K562 (cell line): ENCODE data around the gene LILRA6. TPM values are rescaled to one million over a fixed set of nuclear protein-coding genes. Genes with fewer than 3 reads are reported as not detected.

Source experiments
- COPS2 ChIP-seq: fragments of 450-650 bp; conservative IDR thresholded peaks from 2 replicates; pipeline ENCODE4 v1.6.1; 2016; ENCODE audit warnings: mild to moderate bottlenecking, moderate library complexity
- CREBBP ChIP-seq: IDR thresholded peaks from one replicate; pipeline ENCODE4 v1.6.1; 2012; ENCODE audit warnings: low read depth, mild to moderate bottlenecking, control low read depth, inconsistent platforms, low read length
- GTF2E2 ChIP-seq: fragments of 200-800 bp; sonication (Bioruptor generic); IDR thresholded peaks from 2 replicates; pipeline ENCODE4 v1.6.1; 2016; ENCODE audit warnings: missing genetic modification characterization, missing compliant biosample characterization
- JUNB ChIP-seq: fragments of 450-650 bp; formaldehyde crosslinking; conservative IDR thresholded peaks from 2 replicates; pipeline ENCODE4 v1.4.0; 2020; ENCODE audit warnings: mild to moderate bottlenecking
- NONO ChIP-seq, 2 experiments: fragments of 200-400 bp in 1 of 2; fragments of 450-650 bp in 1 of 2; formaldehyde crosslinking in 1 of 2; IDR thresholded peaks; 2 replicates each; pipeline ENCODE4 v1.6.1; 2017; ENCODE audit warnings: low read depth in 2 of 2, mild to moderate bottlenecking in 2 of 2, moderate library complexity in 2 of 2, low read length in 1 of 2
- SRSF9 ChIP-seq: fragments of 200-400 bp; formaldehyde crosslinking; IDR thresholded peaks from 2 replicates; pipeline ENCODE4 v1.6.1; 2017; ENCODE audit warnings: low read depth, low read length, borderline replicate concordance
- ZNF274 ChIP-seq: IDR thresholded peaks from 2 replicates; pipeline ENCODE4 v1.6.1; 2011; ENCODE audit warnings: low read depth, mild to moderate bottlenecking, low read length, moderate library complexity, borderline replicate concordance
- ZNF347 ChIP-seq: fragments of 450-650 bp; formaldehyde crosslinking; IDR thresholded peaks from 2 replicates; pipeline ENCODE4 v1.4.0; 2020; ENCODE audit warnings: low read depth, mild to moderate bottlenecking, moderate library complexity
- ZNF444 ChIP-seq: fragments of 250-450 bp; sonication (Bioruptor Pico); IDR thresholded peaks from 2 replicates; pipeline ENCODE4 v1.4.0; 2020; ENCODE audit warnings: mild to moderate bottlenecking, moderate library complexity
- polyA plus RNA-seq, 8 experiments: library from polyadenylated mRNA; depleted of rRNA in 4 of 8; stranded (reverse) in 5 of 8; unstranded in 3 of 8; fragments of >200 nt; fragmentation: Nextera tagmentation in 2 of 8; fragmentation: Illumina TruSeq in 1 of 8; extraction: Ambion mirVana in 2 of 8; extraction: Trizol in 1 of 8; gene quantifications; 2 replicates each; pipeline versions ENCODE4 v1.2.1 to v1.2.3, GENCODE V29; 2011 to 2014; ENCODE audit warnings: inconsistent platforms in 1 of 8, missing spikeins in 1 of 8
- total RNA-seq, 7 experiments: library from RNA; depleted of rRNA in 6 of 7; stranded (reverse); fragments of >200 nt in 6 of 7; fragmentation: Illumina TruSeq in 2 of 7; extraction: Trizol in 2 of 7; gene quantifications; 2 replicates each; pipeline versions ENCODE4 v1.2.1 to v1.2.3, GENCODE V29; 2011 to 2021; ENCODE audit warnings: low replicate concordance in 1 of 7
- TF ChIP-seq, protein P1 (sequence below): fragments of 450-650 bp; formaldehyde crosslinking; IDR thresholded peaks from 2 replicates; pipeline ENCODE4 v1.4.0; 2022; ENCODE audit warnings: missing genetic modification characterization
- TF ChIP-seq, protein P2 (sequence below): sonication (generic); formaldehyde crosslinking; IDR thresholded peaks from 2 replicates; pipeline ENCODE4 v1.8.0; 2022; ENCODE audit warnings: mild to moderate bottlenecking, missing genetic modification reagents
- TF ChIP-seq, protein P3 (sequence below): sonication (generic); formaldehyde crosslinking; IDR thresholded peaks from 2 replicates; pipeline ENCODE4 v1.8.0; 2023; ENCODE audit warnings: missing genetic modification reagents, mild to moderate bottlenecking, borderline replicate concordance
- TF ChIP-seq, protein P4 (sequence below): sonication (generic); formaldehyde crosslinking; IDR thresholded peaks from 2 replicates; pipeline ENCODE4 v1.8.1; 2023; ENCODE audit warnings: mild to moderate bottlenecking, missing genetic modification reagents
- TF ChIP-seq, protein P5 (sequence below): fragments of 250-450 bp; sonication (Bioruptor Pico); IDR thresholded peaks from 2 replicates; pipeline ENCODE4 v1.6.1; 2021; ENCODE audit warnings: mild to moderate bottlenecking

The LILRA6 gene
- total and polyA plus RNA-seq, 9 of the 15 experiments (the other 6 are each of a cell fraction or from before 2014, with no cell fraction given) = 0.03 TPM; not detected in 8

DNA sequence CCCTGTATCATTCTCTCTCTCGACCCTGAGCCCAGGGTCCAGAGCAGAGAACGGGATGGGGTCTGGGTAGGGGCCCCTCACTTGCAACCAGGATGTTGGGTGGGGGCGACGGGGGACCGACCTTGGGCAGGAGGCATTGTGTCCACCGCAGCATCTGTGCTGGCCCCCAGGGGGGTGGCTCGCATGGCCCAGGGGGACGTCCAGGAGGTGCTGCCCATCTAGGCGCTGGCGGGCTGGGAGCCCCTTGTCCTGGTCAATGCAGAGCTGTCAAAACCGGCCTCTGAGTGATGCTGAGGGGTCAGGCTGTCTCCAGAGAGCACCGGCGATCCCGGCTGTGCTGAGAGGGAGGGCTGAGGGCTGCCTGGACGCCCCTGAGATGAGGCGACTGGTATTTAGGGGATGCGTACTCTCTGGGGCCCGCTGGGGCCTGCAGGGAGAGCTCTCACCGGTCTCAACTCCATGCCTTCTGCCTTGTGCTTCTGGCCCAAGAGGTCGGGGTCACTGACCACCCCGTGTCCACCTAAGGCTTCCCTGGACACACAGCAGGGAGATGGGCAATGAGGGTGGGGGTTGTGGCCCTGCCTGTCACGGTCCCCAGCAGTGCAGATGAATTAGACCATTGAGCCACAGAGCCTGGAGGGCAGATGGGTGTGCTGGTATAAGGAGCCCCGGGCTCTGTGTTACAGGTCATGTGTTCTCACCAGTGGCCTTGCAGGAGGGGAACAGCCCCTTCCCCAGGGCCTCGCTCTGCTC lies 33.4 kb downstream of the LILRA6 start (continued):
- TF ChIP-seq COPS2 = no peak
- TF ChIP-seq ZNF444 = no peak
- TF ChIP-seq ZNF347 (CRISPR knock-in tag) = no peak
- TF ChIP-seq CREBBP = no peak
- TF ChIP-seq, protein P1, sequence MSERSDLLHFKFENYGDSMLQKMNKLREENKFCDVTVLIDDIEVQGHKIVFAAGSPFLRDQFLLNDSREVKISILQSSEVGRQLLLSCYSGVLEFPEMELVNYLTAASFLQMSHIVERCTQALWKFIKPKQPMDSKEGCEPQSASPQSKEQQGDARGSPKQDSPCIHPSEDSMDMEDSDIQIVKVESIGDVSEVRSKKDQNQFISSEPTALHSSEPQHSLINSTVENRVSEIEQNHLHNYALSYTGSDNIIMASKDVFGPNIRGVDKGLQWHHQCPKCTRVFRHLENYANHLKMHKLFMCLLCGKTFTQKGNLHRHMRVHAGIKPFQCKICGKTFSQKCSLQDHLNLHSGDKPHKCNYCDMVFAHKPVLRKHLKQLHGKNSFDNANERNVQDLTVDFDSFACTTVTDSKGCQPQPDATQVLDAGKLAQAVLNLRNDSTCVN = no peak
- TF ChIP-seq, protein P2, sequence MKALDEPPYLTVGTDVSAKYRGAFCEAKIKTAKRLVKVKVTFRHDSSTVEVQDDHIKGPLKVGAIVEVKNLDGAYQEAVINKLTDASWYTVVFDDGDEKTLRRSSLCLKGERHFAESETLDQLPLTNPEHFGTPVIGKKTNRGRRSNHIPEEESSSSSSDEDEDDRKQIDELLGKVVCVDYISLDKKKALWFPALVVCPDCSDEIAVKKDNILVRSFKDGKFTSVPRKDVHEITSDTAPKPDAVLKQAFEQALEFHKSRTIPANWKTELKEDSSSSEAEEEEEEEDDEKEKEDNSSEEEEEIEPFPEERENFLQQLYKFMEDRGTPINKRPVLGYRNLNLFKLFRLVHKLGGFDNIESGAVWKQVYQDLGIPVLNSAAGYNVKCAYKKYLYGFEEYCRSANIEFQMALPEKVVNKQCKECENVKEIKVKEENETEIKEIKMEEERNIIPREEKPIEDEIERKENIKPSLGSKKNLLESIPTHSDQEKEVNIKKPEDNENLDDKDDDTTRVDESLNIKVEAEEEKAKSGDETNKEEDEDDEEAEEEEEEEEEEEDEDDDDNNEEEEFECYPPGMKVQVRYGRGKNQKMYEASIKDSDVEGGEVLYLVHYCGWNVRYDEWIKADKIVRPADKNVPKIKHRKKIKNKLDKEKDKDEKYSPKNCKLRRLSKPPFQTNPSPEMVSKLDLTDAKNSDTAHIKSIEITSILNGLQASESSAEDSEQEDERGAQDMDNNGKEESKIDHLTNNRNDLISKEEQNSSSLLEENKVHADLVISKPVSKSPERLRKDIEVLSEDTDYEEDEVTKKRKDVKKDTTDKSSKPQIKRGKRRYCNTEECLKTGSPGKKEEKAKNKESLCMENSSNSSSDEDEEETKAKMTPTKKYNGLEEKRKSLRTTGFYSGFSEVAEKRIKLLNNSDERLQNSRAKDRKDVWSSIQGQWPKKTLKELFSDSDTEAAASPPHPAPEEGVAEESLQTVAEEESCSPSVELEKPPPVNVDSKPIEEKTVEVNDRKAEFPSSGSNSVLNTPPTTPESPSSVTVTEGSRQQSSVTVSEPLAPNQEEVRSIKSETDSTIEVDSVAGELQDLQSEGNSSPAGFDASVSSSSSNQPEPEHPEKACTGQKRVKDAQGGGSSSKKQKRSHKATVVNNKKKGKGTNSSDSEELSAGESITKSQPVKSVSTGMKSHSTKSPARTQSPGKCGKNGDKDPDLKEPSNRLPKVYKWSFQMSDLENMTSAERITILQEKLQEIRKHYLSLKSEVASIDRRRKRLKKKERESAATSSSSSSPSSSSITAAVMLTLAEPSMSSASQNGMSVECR = peak; percentile 70
- TF ChIP-seq, protein P3, sequence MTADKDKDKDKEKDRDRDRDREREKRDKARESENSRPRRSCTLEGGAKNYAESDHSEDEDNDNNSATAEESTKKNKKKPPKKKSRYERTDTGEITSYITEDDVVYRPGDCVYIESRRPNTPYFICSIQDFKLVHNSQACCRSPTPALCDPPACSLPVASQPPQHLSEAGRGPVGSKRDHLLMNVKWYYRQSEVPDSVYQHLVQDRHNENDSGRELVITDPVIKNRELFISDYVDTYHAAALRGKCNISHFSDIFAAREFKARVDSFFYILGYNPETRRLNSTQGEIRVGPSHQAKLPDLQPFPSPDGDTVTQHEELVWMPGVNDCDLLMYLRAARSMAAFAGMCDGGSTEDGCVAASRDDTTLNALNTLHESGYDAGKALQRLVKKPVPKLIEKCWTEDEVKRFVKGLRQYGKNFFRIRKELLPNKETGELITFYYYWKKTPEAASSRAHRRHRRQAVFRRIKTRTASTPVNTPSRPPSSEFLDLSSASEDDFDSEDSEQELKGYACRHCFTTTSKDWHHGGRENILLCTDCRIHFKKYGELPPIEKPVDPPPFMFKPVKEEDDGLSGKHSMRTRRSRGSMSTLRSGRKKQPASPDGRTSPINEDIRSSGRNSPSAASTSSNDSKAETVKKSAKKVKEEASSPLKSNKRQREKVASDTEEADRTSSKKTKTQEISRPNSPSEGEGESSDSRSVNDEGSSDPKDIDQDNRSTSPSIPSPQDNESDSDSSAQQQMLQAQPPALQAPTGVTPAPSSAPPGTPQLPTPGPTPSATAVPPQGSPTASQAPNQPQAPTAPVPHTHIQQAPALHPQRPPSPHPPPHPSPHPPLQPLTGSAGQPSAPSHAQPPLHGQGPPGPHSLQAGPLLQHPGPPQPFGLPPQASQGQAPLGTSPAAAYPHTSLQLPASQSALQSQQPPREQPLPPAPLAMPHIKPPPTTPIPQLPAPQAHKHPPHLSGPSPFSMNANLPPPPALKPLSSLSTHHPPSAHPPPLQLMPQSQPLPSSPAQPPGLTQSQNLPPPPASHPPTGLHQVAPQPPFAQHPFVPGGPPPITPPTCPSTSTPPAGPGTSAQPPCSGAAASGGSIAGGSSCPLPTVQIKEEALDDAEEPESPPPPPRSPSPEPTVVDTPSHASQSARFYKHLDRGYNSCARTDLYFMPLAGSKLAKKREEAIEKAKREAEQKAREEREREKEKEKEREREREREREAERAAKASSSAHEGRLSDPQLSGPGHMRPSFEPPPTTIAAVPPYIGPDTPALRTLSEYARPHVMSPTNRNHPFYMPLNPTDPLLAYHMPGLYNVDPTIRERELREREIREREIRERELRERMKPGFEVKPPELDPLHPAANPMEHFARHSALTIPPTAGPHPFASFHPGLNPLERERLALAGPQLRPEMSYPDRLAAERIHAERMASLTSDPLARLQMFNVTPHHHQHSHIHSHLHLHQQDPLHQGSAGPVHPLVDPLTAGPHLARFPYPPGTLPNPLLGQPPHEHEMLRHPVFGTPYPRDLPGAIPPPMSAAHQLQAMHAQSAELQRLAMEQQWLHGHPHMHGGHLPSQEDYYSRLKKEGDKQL (CRISPR knock-in tag) = 0 out of 2 replicates have a peak, but pooled peaks have one; percentile 24
- no peak for TF ChIP-seq ZNF274
- TF ChIP-seq NONO (IDR thresholded peaks at IDR 0.05; ENCODE audit: low read depth in 2 of 2, low read length in 1 of 2) = no peak
- peak; percentile 16; the same call in 1 of the 2 replicates for TF ChIP-seq GTF2E2 (tag)
- no peak for TF ChIP-seq SRSF9
- TF ChIP-seq JUNB = no peak
- TF ChIP-seq, protein P4, sequence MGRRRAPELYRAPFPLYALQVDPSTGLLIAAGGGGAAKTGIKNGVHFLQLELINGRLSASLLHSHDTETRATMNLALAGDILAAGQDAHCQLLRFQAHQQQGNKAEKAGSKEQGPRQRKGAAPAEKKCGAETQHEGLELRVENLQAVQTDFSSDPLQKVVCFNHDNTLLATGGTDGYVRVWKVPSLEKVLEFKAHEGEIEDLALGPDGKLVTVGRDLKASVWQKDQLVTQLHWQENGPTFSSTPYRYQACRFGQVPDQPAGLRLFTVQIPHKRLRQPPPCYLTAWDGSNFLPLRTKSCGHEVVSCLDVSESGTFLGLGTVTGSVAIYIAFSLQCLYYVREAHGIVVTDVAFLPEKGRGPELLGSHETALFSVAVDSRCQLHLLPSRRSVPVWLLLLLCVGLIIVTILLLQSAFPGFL (CRISPR knock-in tag) = no peak
- TF ChIP-seq, protein P5, sequence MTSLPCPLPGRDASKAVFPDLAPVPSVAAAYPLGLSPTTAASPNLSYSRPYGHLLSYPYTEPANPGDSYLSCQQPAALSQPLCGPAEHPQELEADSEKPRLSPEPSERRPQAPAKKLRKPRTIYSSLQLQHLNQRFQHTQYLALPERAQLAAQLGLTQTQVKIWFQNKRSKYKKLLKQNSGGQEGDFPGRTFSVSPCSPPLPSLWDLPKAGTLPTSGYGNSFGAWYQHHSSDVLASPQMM (CRISPR knock-in tag) = no peak
